Liver (tissue), 9 donors: ENCODE data around the gene AGBL4. TPM values are rescaled to one million over a fixed set of nuclear protein-coding genes. Genes with fewer than 3 reads are reported as not detected.

Source experiments
- DNase-seq: peaks from one replicate; pipeline ENCODE4 v3.0.0-alpha.2; 2017; ENCODE audit warnings: low spot score
- H3K27ac ChIP-seq, 2 donors: one replicate each; pipeline ENCODE4 v1.7.0; 2013; ENCODE audit warnings: inconsistent platforms in 2 of 2, low read length in 2 of 2, control low read depth in 1 of 2, low read depth in 1 of 2, mild to moderate bottlenecking in 1 of 2
- H3K27me3 ChIP-seq, 4 donors: one replicate each; pipeline versions ENCODE4 v1.6.1 to v1.7.0; 2013; ENCODE audit warnings: low read length in 3 of 4, inconsistent platforms in 1 of 4, mild to moderate bottlenecking in 1 of 4, moderate library complexity in 1 of 4; ENCODE audit not compliant: control insufficient read depth in 4 of 4, insufficient read depth in 4 of 4
- H3K36me3 ChIP-seq, 4 donors: one replicate each; pipeline versions ENCODE4 v1.6.1 to v1.7.0; 2013; ENCODE audit warnings: low read length in 3 of 4, mild to moderate bottlenecking in 3 of 4, low read depth in 1 of 4, moderate library complexity in 1 of 4; ENCODE audit not compliant: control insufficient read depth in 4 of 4, insufficient read depth in 3 of 4
- H3K4me1 ChIP-seq, 4 donors: one replicate each; pipeline versions ENCODE4 v1.6.1 to v1.7.0; 2013; ENCODE audit warnings: low read length in 3 of 4, mild to moderate bottlenecking in 3 of 4, moderate library complexity in 1 of 4; ENCODE audit not compliant: control insufficient read depth in 4 of 4, insufficient read depth in 4 of 4
- H3K4me3 ChIP-seq, 3 donors: one replicate each; pipeline versions ENCODE4 v1.6.1 to v1.7.0; 2013; ENCODE audit warnings: low read length in 3 of 3, control low read depth in 1 of 3, low read depth in 1 of 3, mild to moderate bottlenecking in 1 of 3
- H3K9ac ChIP-seq, 2 donors: one replicate each; pipeline ENCODE4 v1.7.0; 2013; ENCODE audit warnings: low read length in 2 of 2, mild to moderate bottlenecking in 2 of 2, moderate library complexity in 2 of 2, control low read depth in 1 of 2, low read depth in 1 of 2
- H3K9me3 ChIP-seq, 4 donors: one replicate each; pipeline versions ENCODE4 v1.6.1 to v1.7.0; 2013; ENCODE audit warnings: low read length in 3 of 4; ENCODE audit not compliant: control insufficient read depth in 4 of 4
- EGR1 ChIP-seq, 2 donors: IDR thresholded peaks; 2 replicates each; pipeline ENCODE4 v1.6.1; 2016 to 2018; ENCODE audit warnings: antibody characterized with exemption in 2 of 2, low read depth in 2 of 2
- FOXA1 ChIP-seq: IDR thresholded peaks from 2 replicates; pipeline ENCODE4 v1.6.1; 2016; ENCODE audit warnings: antibody characterized with exemption
- FOXA2 ChIP-seq: IDR thresholded peaks from 2 replicates; pipeline ENCODE4 v1.6.1; 2016; ENCODE audit warnings: antibody characterized with exemption
- GABPA ChIP-seq, 2 donors: IDR thresholded peaks in 1 of 2; conservative IDR thresholded peaks in 1 of 2; 2 replicates each; pipeline ENCODE4 v1.6.1; 2016; ENCODE audit warnings: antibody characterized with exemption in 2 of 2, mild to moderate bottlenecking in 1 of 2, moderate library complexity in 1 of 2
- HNF4A ChIP-seq, 2 donors: conservative IDR thresholded peaks; 2 replicates each; pipeline ENCODE4 v1.6.1; 2016; ENCODE audit warnings: antibody characterized with exemption in 2 of 2, mild to moderate bottlenecking in 2 of 2
- HNF4G ChIP-seq: IDR thresholded peaks from 2 replicates; pipeline ENCODE4 v1.6.1; 2016; ENCODE audit warnings: antibody characterized with exemption
- JUND ChIP-seq, 2 donors: IDR thresholded peaks; 2 replicates each; pipeline ENCODE4 v1.6.1; 2016; ENCODE audit warnings: antibody characterized with exemption in 2 of 2
- NR2F2 ChIP-seq: IDR thresholded peaks from 2 replicates; pipeline ENCODE4 v1.6.1; 2016; ENCODE audit warnings: antibody characterized with exemption
- REST ChIP-seq: IDR thresholded peaks from 2 replicates; pipeline ENCODE4 v1.6.1; 2016; ENCODE audit warnings: antibody characterized with exemption, mild to moderate bottlenecking
- RXRA ChIP-seq, 2 donors: IDR thresholded peaks; 2 replicates each; pipeline ENCODE4 v1.6.1; 2017 to 2018; ENCODE audit warnings: antibody characterized with exemption in 2 of 2, mild to moderate bottlenecking in 1 of 2
- SP1 ChIP-seq: IDR thresholded peaks from 2 replicates; pipeline ENCODE4 v1.6.1; 2018; ENCODE audit warnings: antibody characterized with exemption, mild to moderate bottlenecking
- YY1 ChIP-seq: IDR thresholded peaks from 2 replicates; pipeline ENCODE4 v1.6.1; 2016; ENCODE audit warnings: antibody characterized with exemption, mild to moderate bottlenecking
- WGBS: extraction: QIAGEN DNeasy Blood & Tissue Kit; methylation state at CpG from one replicate; pipeline ENCODE4 v1.1.7; 2013; 5-methylcytosine and 5-hydroxymethylcytosine counted together
- polyA plus RNA-seq, 2 donors: library from polyadenylated mRNA; stranded (reverse) in 1 of 2; unstranded in 1 of 2; fragments of 200-250 nt in 1 of 2; fragments of >200 nt in 1 of 2; fragmentation: Nextera tagmentation in 1 of 2; extraction: Ambion mirVana in 1 of 2; gene quantifications; one replicate each; pipeline versions ENCODE4 v1.2.1 to v1.2.3, GENCODE V29; 2013 to 2015
- total RNA-seq, 2 donors: library from RNA; depleted of rRNA; stranded (reverse); fragments of >200 nt; gene quantifications; one replicate each; pipeline ENCODE4 v1.2.3, GENCODE V29; 2014
- TF ChIP-seq, protein P1 (sequence below): fragments of 150-350 bp; IDR thresholded peaks from 2 replicates; pipeline ENCODE4 v1.5.1; 2017; ENCODE audit warnings: improper control_type of control experiment, low read depth, low read length; ENCODE audit not compliant: missing input control
- TF ChIP-seq, protein P2 (sequence below): IDR thresholded peaks from 2 replicates; pipeline ENCODE4 v1.6.1; 2016; ENCODE audit warnings: antibody characterized with exemption
- donor health status: healthy.
- donor health status: healthy.
- donor health status: healthy.
- donor health status: healthy.
- donor health status: healthy.

Gene AGBL4
- total and polyA plus RNA-seq, 4 donors: 0.75 to 0.76 TPM; not detected in 2

- TF ChIP-seq REST (no peak), NR2F2 (no peak), HNF4A (conservative IDR thresholded peaks at IDR 0.05) (no peak), HNF4G (no peak)
These were observed 1451.6 kb downstream of the AGBL4 start (continued) for GRCh38 chr1:48572134-48572533.

- Histone ChIP-seq H3K9me3 (no peaks in the 10 kb centered on the region), H3K36me3 (no peaks in the 10 kb centered on the region), H3K4me1 (peaks cover 0 to 7% (median 3%) of the 10 kb centered on the region in 4 donors), H3K27ac (no peak overlapping the region), H3K4me3 (no peak overlapping the region), H3K9ac (no peak overlapping the region), H3K27me3 (no peaks in the 10 kb centered on the region)
- no peak for TF ChIP-seq RXRA (IDR thresholded peaks at IDR 0.05)
- no peak for TF ChIP-seq FOXA2
- TF ChIP-seq, protein P1, sequence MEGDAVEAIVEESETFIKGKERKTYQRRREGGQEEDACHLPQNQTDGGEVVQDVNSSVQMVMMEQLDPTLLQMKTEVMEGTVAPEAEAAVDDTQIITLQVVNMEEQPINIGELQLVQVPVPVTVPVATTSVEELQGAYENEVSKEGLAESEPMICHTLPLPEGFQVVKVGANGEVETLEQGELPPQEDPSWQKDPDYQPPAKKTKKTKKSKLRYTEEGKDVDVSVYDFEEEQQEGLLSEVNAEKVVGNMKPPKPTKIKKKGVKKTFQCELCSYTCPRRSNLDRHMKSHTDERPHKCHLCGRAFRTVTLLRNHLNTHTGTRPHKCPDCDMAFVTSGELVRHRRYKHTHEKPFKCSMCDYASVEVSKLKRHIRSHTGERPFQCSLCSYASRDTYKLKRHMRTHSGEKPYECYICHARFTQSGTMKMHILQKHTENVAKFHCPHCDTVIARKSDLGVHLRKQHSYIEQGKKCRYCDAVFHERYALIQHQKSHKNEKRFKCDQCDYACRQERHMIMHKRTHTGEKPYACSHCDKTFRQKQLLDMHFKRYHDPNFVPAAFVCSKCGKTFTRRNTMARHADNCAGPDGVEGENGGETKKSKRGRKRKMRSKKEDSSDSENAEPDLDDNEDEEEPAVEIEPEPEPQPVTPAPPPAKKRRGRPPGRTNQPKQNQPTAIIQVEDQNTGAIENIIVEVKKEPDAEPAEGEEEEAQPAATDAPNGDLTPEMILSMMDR: no peak
- TF ChIP-seq GABPA (IDR thresholded peaks at IDR 0.05 in 1 of 2, conservative IDR thresholded peaks at IDR 0.05 in 1 of 2): no peak
- no peak for TF ChIP-seq FOXA1
- no peak for TF ChIP-seq JUND (IDR thresholded peaks at IDR 0.05)
- TF ChIP-seq, protein P2, sequence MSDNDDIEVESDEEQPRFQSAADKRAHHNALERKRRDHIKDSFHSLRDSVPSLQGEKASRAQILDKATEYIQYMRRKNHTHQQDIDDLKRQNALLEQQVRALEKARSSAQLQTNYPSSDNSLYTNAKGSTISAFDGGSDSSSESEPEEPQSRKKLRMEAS: no peak
- TF ChIP-seq EGR1 (IDR thresholded peaks at IDR 0.05; ENCODE audit: low read depth in 2 of 2): no peak
- no peak for TF ChIP-seq YY1
- WGBS: 62% methylated on average over 3 of the region's 3 CpGs
- DNase-seq: no peak
These were observed 1452.3 kb downstream of the AGBL4 start for GRCh38 chr1:48571303-48571987.

DNA sequence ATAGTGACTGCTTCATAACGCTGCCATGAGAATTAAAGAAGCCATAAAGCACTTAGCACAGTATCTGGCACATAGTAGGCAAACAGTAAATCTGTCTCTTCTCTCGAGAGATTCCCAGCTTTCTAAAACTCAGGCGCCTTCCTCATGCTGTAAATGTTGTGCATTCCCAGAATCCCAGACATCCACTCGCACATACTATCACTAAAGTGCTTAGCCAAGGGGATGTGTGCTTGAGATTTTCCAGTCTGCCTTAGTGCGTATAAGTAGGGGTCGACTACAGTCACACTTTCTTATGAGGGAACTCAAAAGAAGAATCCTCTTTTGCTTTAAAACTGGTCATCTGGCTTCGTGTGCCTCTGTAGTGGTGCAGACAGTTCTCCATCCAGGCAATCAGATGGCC lies 1453.2 kb downstream of the AGBL4 start:
- Histone ChIP-seq H3K27me3 (no peaks in the 10 kb centered on the region), H3K9me3 (no peaks in the 10 kb centered on the region), H3K27ac (no peak overlapping the region), H3K36me3 (no peaks in the 10 kb centered on the region), H3K4me3 (no peak overlapping the region), H3K4me1 (no peaks in the 10 kb centered on the region), H3K9ac (no peak overlapping the region)
- TF ChIP-seq FOXA1 (no peak), SP1 (no peak), NR2F2 (no peak)
- WGBS: 75% methylated on average over 7 of the region's 7 CpGs
- DNase-seq: no peak
